ENCODE results near the gene SLC2A4.
"Not testable (repeated sequence)": the region's sequence is repeated elsewhere in the genome, so short reads cannot be mapped to it uniquely, and the experiment has no call there.

SLC2A4 gene

DNA sequence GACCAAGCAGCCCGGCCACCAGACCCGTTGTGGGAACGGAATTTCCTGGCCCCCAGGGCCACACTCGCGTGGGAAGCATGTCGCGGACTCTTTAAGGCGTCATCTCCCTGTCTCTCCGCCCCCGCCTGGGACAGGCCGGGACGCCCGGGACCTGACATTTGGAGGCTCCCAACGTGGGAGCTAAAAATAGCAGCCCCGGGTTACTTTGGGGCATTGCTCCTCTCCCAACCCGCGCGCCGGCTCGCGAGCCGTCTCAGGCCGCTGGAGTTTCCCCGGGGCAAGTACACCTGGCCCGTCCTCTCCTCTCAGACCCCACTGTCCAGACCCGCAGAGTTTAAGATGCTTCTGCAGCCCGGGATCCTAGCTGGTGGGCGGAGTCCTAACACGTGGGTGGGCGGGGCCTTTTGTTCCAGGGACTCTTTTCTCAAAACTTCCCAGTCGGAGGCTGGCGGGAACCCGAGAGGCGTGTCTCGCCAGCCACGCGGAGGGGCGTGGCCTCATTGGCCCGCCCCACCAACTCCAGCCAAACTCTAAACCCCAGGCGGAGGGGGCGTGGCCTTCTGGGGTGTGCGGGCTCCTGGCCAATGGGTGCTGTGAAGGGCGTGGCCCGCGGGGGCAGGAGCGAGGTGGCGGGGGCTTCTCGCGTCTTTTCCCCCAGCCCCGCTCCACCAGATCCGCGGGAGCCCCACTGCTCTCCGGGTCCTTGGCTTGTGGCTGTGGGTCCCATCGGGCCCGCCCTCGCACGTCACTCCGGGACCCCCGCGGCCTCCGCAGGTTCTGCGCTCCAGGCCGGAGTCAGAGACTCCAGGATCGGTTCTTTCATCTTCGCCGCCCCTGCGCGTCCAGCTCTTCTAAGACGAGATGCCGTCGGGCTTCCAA is at the start of gene SLC2A4:
SLC2A4 (plus strand) TSS at position 645 of the 879 bp plus-strand sequence; CDS start at position 862, 217 bp downstream.
- DNase-seq, result peak; percentile 95

DNA sequence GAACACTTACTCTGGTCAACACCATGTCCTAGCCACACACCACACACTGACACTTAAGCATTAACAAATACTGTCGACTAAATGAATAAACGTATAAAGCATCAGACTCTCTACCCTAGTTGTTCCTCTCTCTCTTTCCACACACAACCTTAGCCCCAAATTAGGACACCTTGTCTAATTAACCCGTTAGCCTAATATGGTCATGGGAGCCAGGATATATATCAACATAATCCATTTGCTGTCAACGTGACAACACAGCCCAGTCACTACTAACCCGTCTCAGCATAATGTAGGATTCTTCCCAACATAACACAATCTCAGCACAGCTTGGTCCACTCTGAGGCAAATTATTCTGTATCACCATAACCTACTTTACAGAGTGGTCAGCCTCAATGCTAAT is 49.4 kb upstream of the SLC2A4 start:
- no peak for DNase-seq

DNA sequence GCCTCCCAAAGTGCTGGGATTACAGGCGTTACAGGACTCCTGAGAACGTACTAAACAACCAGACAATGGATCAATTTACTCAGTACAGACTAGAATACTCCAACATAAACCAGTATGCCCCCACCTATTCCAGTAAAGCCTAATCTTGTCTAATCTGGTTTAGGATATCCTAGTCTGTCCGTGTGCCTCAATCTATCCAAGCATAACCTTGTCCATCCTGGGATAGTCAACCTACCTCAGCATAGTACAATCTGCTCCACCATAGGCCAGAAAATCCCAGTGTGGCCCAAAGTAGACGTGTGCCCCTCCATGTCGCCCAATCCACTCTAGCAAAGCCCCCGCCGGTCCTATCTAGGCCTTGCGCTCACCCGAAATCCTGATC is 47.8 kb upstream of the SLC2A4 start:
- no peak for DNase-seq

DNA sequence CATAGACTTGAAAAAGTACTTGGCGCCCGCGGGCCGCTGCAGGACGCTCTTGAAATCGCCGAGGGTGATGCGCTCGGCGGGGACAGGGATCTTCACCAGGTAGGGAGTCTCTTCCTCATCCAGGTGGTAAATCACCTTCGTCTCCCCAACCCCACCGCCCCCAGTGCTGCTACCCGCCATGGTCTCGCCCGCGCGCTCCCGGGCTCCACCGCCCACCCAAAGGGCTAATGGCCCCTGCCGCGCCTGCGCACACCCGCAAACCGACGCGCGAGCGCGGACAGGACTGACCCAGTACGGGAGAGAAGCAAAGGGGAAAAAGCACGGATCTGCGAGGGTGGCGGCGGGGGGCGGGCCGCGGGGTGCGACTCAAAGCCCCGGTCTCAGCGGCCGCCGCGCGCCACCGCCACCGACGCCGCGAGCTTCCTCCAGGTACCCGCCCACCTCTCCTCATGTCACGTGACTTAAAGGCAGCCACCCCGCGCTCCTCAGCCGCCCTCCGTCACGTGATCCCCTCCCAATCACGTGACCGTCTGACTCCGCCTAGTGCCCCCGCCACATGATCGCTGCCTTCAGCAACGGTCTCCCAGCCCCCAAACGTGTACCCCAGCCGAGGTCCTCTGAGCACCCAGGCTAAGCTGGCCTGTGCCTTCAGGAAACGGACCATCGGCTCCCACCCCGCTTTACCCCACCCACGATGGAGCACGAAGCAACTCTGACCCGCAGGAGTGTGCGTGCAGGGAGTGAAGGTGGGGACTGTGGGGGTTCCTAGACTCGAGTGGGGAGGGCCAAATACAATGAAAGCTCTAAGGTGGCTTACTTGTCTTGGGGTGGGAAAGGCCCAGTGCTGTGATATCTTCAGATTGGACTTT is 47.2 kb upstream of the SLC2A4 start, which contains the start of gene DVL2:
DVL2 (minus strand) TSS at position 435 of the 869 bp plus-strand sequence; CDS start at position 180, 255 bp downstream.
- peak; percentile 97 for DNase-seq

DNA sequence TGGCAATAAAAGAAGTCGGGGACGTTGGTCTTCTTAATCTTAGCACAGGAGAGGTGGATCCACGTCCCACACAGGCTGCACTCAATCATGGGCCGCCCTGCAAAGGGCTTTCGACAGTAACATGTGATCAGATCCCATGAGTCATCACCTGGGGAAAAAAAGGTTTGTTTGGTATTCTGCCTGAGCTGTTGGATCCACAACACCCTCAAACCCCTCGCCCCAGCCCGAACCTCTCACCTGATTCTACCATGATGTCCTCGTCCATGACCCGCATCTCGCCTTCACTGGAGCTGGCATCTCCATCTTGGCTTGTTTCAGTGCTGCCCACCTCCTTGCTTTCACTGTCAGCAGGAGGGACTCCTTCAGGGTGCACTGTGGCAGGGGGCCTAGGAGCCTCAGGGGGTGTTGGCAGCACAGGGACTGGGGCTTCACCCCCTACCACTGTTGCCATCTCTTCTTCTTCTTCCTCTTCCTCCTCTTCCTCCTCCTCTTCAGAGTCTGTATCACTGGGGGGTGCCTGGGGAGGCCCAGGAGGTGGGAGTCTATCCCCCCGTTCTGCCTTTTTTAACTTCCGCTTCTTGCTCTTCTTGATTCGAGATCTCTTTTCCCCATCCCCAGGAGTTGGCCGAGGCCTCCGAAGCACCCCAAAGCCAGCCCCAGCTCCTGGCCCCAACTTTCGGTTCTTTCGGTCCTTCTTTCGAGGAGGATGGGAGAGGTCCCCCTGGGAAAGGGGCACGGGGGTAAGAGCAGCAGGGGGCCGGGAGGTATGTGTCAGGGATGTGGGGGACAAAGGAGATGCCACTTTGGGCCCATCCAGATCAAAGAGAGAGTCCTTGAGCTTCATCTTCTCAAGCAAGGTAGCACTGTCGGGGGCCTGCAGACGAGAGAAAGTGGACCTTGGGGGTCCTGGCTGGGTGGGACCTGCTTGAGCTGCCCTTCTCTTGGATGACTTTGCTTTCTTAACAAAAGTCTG is 45.5 kb upstream of the SLC2A4 start:
- DNase-seq, result no peak

DNA sequence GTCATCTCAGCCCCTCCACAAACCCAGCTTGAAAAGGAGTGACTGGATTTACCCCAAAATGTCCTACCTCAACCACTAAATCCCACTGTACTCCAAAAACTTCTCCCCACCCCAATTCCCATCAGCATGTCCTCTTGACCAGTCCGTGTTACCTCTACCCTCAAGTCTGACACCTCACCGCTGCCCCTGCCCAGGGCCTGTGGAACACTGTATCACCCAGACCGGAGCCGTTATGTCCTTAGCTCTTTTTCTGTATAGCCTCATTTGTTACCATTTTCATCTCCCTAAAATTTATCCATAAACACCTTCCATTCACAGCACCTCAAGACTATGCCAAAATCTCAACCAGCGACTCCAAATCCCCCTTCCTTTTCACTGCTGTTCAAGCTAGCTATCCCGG is 44.7 kb upstream of the SLC2A4 start:
- no peak for DNase-seq

DNA sequence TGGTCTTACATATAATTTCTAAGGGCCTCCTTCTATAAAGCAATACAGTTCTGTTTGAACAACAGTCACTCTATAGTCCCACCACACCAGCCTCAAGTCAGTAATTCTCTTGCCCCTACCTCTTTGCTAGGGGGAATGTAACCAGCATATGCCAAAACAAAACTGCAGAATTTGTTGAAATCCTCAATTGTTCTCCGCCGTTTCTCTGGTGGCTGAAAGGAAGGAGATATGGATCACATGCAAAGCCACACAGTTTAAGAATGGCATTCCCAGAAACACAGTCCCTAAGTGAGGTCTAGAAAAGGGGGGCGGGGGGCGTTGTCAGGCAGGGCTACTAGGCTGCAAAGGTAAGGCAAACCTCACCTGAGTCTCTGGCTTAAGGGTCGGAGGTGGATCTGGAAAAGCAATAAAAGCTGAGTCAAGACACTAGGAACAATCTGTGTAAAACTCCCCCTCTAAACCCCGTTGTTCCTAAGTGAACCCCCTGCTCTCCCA is 44.2 kb upstream of the SLC2A4 start:
- DNase-seq, result no peak

DNA sequence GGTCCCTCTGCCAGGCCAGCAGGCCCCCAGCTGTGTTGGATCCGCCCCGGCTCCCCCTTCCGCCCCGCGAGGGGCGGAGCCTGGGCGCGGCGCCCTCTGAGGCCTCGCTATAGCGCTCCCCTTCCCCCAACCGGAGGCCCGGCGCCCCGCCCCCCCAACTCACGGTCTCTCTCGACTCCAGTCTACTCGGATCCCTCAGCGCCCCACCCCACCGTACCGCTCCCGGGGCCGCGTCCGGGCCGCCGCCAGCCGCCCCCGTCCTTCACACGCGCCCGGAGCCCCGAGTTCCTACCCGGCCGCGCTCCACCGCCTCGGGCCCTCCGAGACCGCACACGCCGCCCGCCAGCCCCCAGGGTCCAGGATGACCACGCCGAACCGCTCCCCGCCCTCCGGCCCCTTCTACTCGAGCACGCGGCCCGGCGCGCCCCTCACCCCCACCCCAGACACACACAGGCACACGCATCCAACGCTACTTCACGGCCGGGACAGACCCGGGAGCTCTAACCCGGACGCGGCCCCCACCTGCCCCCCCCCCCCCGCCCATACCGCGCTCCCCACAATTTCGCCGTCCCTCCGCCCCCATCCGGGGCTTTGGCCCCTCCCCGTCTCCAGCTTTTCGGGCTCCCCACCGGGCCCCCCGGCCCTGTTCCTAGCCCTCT is 43.6 kb upstream of the SLC2A4 start:
- peak; percentile 40 for DNase-seq

DNA sequence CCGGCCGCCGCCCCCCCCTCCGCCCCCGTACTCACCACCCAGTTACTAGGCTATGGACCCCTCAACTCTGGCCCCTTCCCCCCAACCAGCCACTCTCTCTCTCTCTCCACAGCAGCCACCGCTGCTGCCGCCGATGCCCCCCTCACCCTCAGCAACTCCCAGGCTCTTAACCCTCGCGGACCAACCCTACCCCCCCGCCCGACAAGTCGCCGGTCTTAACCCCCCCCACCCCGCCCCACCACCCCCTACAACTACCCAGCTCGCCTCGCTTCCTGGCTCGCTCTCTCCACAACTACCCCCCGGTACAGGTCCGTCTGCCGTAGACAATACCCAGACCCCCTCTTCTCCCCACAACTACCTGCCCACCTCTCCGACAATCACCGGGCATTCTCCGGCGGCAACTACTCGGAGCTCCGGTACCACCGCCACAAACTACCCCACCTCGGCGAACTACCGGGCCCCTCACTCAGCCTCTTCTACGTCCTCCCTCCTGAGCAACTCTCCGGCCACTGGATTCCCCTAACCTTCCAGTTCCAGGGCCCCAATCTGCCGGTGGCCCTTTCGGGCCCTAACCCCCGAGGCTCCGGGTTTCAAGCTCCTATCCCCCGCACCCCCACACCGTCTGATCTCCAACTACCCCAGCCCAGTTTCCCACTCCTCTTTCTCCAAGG is 43.0 kb upstream of the SLC2A4 start:
- no peak for DNase-seq

DNA sequence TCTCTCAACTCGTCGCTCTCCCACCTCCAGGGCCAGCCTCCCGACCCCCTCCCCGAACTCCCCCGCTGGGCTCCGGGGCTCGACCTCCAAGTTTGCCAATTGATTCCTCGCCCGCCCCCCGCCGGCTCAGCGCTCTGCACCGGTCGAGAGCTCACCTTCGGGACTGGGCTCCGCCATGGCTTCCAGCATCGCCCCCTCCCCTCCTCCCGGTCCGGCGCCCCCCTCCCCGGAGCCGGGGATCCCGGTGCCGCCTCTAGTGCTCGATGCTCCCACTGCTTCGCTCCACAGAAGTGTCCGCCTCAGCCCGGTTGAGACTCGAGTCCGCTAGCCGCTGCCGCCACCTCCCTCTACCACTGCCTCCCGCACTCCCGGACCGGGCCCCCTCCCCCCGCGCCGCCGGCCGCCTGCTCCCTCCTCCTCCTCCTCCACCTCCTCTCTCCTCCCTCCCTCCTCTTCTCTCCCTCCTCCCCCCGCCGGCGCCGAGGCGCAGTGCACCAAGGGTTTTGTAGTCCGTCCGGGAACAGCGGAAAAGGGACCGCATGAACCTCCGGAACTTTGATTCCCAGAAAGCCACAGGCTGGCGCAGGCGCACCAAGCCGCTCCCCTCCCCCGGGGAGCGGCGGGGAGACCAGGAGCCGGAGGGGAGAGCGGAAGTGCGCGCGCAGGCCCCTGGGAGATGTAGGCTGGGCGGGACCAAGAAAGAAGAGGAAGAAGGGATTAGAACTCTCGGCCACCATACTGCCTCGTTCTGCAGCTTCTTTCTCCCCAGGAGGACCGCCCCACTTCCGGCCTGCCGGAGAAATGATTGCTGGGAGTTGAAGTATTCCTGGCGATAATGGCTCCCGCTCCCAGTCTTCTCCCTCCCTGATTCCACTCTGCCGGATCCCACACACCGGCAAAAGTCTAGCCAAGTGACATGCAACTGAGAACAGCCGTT is 42.2 kb upstream of the SLC2A4 start, which contains the start of gene PHF23:
PHF23 (minus strand) TSS at position 367 of the 937 bp plus-strand sequence; CDS start at position 189, 178 bp downstream.
- peak; percentile 99 for DNase-seq

DNA sequence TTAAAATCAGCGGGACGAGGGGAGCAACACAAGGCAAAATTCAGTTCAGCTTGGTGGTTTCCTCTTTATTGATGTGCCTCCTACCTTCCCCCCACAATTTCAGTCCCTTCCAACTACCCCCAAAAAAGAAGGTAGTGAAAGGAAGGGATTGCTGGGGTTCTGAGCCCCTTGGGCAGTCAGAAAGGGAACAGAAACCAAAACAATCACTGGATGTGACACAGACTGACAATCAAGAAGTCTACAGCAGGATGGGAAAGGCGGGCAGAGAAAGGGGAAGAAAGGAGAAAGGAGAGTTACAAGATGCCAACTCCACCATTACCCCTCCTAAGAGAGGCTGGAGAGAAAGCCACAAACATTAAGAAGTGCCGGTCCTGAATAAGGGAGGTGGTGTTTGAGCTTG is 41.1 kb upstream of the SLC2A4 start:
- no peak for DNase-seq

DNA sequence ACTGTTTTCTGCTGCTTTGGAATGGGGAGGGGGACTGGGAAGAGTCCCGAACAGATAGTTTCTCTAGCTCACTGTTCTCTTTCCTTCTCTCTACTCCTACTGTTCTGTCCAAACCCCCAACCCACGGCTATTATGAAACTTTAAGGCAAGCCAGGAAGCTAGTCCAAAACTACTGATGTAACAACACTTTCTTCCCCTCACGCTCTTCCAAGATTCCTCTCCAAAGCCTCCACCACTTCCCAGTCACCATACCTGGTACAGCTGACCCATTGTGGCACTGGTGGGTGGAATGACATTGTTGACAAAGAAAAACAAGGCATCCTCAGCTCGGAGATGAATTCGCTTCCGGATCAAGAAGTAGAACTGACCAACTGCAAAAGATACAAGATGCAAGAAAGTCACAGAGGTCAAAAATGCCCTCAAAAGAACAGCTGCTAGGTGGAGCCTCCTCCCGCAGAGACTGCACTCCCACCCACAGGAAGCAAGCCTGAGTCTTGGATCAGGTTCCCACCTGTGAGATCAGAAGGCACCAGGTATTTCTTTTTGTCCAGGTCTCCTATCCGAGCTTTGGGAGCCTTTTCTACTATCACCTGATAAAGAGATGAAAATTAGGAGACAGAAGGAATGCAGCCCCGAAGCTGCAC is 40.3 kb upstream of the SLC2A4 start:
- DNase-seq, result no peak

DNA sequence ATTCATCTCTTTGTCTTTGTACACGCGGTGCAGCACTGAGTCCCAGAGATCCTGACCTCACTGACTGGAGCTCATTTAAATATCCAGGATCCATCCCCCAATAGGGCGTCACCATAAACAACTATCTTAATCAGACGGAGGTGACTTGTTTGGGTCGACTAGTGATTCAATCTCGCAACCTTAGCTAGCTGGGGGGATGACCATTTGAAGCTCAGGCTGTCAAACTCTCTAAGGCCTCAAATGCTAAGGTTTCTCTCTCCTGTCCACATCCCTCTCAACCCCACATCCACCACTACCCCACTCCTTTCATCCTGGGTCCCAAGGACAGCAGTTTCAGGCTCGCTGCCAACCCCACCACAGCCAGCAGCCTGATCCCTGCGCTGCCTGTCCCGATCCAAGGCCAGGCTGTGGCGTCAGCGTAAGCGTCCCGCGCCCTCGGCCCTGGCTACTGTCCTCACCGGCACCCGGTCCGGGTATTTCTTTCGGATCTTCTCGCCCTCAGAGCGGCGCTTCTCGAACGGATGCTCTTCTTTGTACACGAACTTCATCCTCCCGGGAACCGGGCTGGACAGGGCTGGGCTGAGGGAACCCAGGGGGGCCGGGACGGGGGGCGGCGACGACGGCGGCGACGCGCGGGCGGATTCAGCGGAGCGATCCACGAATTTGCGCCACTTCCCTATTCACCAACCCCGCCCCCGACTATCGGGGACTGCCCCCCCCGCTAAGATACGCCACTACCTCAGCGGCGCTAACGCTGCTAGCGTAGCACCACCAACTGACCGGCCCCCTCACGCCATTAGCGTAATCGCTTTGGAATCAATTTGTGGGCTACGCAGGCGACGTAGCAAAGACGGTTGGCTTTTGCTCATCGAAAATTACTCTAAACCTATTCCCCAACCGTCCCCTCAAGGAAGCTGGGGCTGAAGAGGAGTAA is 39.5 kb upstream of the SLC2A4 start, which contains the start of gene GABARAP:
GABARAP (minus strand) TSS at position 667 of the 934 bp plus-strand sequence; CDS start at position 548, 119 bp downstream.
- peak; percentile 83 for DNase-seq

DNA sequence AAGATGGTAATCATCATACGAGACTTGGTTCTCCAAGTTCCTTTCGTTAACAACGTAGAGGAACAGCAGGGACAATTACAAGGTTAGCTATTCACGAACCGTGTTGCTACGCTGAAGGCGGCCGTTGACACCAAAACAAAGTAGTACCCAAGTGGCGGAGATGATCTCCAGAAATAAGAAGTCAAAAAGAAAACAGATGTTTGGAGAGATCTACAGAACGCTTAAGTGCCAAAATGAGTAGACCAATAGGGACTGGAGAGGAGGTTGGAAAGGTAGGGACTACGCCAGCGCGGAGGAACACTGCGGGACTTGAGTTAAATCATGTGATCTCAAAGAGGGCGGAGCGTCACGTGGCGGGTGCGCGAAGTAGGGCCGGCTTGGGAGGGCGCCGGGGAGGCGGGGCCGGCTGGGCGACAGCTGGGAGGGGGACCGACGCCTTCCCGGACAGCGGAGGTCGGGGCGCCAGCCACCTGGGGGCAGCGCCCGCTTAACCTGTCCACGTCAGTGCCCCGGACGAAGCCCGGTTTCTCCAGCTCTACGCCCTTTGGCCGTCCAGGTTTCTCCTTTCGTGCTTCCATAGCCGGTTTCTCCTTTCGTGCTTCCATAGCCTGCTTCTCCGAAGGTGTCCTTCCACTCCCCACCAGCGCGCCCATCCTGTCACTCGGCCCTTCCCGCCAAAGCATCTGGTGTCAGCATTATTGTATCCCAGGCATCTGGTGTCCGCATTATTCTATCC is 38.6 kb upstream of the SLC2A4 start:
- peak; percentile 96 for DNase-seq

DNA sequence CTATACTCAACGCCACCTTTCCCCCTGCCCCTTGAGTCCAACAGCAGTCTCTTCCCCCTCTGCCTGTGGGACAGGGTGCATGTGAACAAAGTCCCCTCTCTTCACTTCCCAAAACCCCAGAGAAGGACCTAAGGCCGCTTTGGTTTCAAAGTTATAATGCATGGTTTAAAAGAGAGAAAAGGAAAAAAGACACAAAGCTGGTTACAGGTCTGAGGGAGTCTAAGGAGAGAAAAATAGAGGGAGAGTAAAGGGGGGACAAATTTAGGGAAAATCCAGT is 38.1 kb upstream of the SLC2A4 start:
- no peak for DNase-seq

DNA sequence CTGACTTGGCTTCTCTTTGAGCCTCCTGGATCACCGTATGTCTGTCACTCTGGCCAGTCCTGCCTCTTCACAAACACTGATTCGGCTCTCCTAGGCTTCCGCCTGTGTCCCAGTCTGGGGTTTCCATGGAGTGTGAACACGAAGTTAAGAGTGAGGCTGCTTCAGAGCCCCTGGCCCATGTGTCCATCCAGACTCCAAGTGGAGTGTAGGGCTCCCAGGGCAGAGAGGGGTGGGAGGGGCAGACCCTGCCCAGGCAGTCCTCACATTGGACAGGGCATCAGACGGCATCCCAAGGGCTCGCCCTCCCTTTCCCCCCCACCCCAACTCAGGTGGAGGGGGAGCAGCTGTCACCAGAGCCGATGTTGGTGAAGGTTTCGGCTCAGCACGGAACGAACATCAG is 37.7 kb upstream of the SLC2A4 start:
- not testable (repeated sequence) for DNase-seq

DNA sequence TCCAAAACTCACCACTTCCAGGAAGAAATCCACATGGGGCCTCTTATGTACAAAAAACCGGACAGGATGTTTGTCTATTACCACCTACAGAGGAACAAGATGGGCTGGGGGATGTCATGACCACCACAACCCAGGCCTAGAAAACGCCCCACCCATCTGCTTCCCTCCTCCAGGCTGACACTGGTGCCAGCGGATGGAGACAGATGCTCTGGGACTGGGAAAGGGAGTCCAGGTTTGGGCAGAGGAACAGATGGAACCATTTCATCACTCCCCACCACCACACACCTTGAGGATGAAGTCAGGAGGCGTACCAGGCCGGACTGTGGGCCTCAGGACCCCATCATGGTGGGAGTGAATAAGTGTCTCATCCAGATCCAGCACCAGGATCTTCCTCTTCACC is 34.7 kb upstream of the SLC2A4 start:
- no peak for DNase-seq

Data from NCI-H2171 treated with DMSO at 0.1 percent for 48 hours (cell line).